HCT116 (cell line): ENCODE measurements around the gene RUNX1. TPM values are rescaled to one million over a fixed set of nuclear protein-coding genes. Genes with fewer than 3 reads are reported as not detected.

Experiments
- ATAC-seq: fragments of 200-7000 bp; cut with Tn5 transposase; 2 replicates; pipeline ENCODE4 v1.9.1; 2020; ENCODE audit warnings: mild to moderate bottlenecking, moderate library complexity
- BruUV-seq: library from RNA; stranded (reverse); fragments of 400-500 nt; replicated peaks from 2 replicates; lab custom pipeline; 2021; lab: Mats Ljungman, UMichigan
- CTCF ChIA-PET: fragments of 300-600 bp; sonication (Branson Sonifier 250); formaldehyde crosslinking; loops from one replicate; lab custom pipeline; 2021; ENCODE audit warnings: antibody characterized with exemption; lab: Charles Lee
- POLR2A ChIA-PET: fragments of 300-600, 350-600 bp; sonication (Branson Sonifier 250); formaldehyde crosslinking; loops from one replicate; lab custom pipeline; 2021; ENCODE audit warnings: antibody characterized with exemption; lab: Charles Lee
- RAD21 ChIA-PET, 2 experiments: fragments of 300-600 bp; sonication (Branson Sonifier 250); formaldehyde crosslinking; loops; one replicate each; lab custom pipeline; 2023; ENCODE audit warnings: low total read pairs in 2 of 2; ENCODE audit not compliant: uncharacterized antibody in 2 of 2, unreplicated experiment in 2 of 2, low non-redundant PET in 1 of 2; lab: Charles Lee
- DNase-seq: peaks from one replicate; pipeline ENCODE4 v3.0.0-alpha.2; 2010; ENCODE audit warnings: low read depth, low spot score
- H2AFZ ChIP-seq: fragments of 200-600 bp; shearing (Covaris generic), sonication (generic); 2 replicates; pipeline ENCODE4 v1.6.1; 2017; ENCODE audit warnings: low read depth, mixed run types, mixed read lengths, antibody characterized with exemption, low read length; ENCODE audit not compliant: poor library complexity, severe bottlenecking
- H3K27ac ChIP-seq: 2 replicates; pipeline ENCODE4 v1.5.1; 2012; ENCODE audit warnings: low read depth, low read length
- H3K27me3 ChIP-seq: fragments of 200-600 bp; sonication (generic); 2 replicates; pipeline ENCODE4 v1.6.1; 2016; ENCODE audit warnings: mixed run types, low read length, mixed read lengths; ENCODE audit not compliant: insufficient read depth
- H3K36me3 ChIP-seq, 2 experiments: fragments of 200-500 bp in 1 of 2; fragments of 200-600 bp in 1 of 2; sonication (Bioruptor generic) in 1 of 2; sonication (generic) in 1 of 2; 2 replicates each; pipeline versions ENCODE4 v1.5.1 to v1.6.1; 2014 to 2016; ENCODE audit warnings: low read length in 2 of 2, inconsistent platforms in 1 of 2, mixed read lengths in 1 of 2, mixed run types in 1 of 2; ENCODE audit not compliant: insufficient read depth in 2 of 2, control insufficient read depth in 1 of 2
- H3K4me1 ChIP-seq, 2 experiments: fragments of 200-600 bp in 1 of 2; sonication (generic) in 1 of 2; 2 replicates each; pipeline versions ENCODE4 v1.5.1 to v1.6.1; 2012 to 2017; ENCODE audit warnings: low read length in 2 of 2, inconsistent platforms in 1 of 2, mild to moderate bottlenecking in 1 of 2, mixed read lengths in 1 of 2, mixed run types in 1 of 2, moderate library complexity in 1 of 2; ENCODE audit not compliant: insufficient read depth in 2 of 2, control insufficient read depth in 1 of 2
- H3K4me2 ChIP-seq: fragments of 200-600 bp; sonication (generic); 2 replicates; pipeline ENCODE4 v1.6.1; 2017; ENCODE audit warnings: mixed run types, low read length, mixed read lengths
- H3K4me3 ChIP-seq, 2 experiments: fragments of 200-600 bp in 1 of 2; sonication (generic) in 1 of 2; replicated peaks in 1 of 2; 2 replicates each; pipeline ENCODE4 v1.5.1; 2011 to 2016; ENCODE audit warnings: low read length in 2 of 2, control low read depth in 1 of 2, low read depth in 1 of 2, mild to moderate bottlenecking in 1 of 2, mixed read lengths in 1 of 2, mixed run types in 1 of 2
- H3K79me2 ChIP-seq: fragments of 200-600 bp; sonication (generic); 2 replicates; pipeline ENCODE4 v1.6.1; 2017; ENCODE audit warnings: mild to moderate bottlenecking, mixed run types, low read length, moderate library complexity, mixed read lengths; ENCODE audit not compliant: insufficient read depth
- H3K9ac ChIP-seq: fragments of 200-600 bp; sonication (generic); 2 replicates; pipeline ENCODE4 v1.6.1; 2016; ENCODE audit warnings: low read length, mixed read lengths
- H3K9me2 ChIP-seq: fragments of 200-600 bp; sonication (generic), shearing (Covaris generic); 2 replicates; pipeline ENCODE4 v1.6.1; 2017; ENCODE audit warnings: mixed run types, mild to moderate bottlenecking, moderate library complexity; ENCODE audit not compliant: insufficient read depth
- H3K9me3 ChIP-seq, 2 experiments: fragments of 200-500 bp in 1 of 2; fragments of 200-600 bp in 1 of 2; sonication (Bioruptor generic) in 1 of 2; sonication (generic) in 1 of 2; 2 replicates each; pipeline ENCODE4 v1.6.1; 2014 to 2017; ENCODE audit warnings: low read length in 2 of 2, mixed read lengths in 2 of 2, inconsistent platforms in 1 of 2, low read depth in 1 of 2, mild to moderate bottlenecking in 1 of 2, mixed run types in 1 of 2, moderate library complexity in 1 of 2; ENCODE audit not compliant: control insufficient read depth in 1 of 2, insufficient read depth in 1 of 2
- H4K20me1 ChIP-seq: fragments of 200-600 bp; sonication (generic), shearing (Covaris generic); 2 replicates; pipeline ENCODE4 v1.6.1; 2017; ENCODE audit warnings: mixed run types, mild to moderate bottlenecking, moderate library complexity; ENCODE audit not compliant: insufficient read depth
- ATF3 ChIP-seq: IDR thresholded peaks from 2 replicates; pipeline ENCODE4 v1.6.1; 2012
- CBX3 ChIP-seq: IDR thresholded peaks from 2 replicates; pipeline ENCODE4 v1.6.1; 2012; ENCODE audit warnings: low read depth
- CTCF ChIP-seq, 3 experiments: fragments of 200-600 bp in 1 of 3; sonication (generic) in 1 of 3; IDR thresholded peaks in 2 of 3; conservative IDR thresholded peaks in 1 of 3; 2 replicates each; pipeline ENCODE4 v1.5.1; 2012 to 2017; ENCODE audit warnings: low read depth in 2 of 3, low read length in 2 of 3, antibody characterized with exemption in 1 of 3, borderline replicate concordance in 1 of 3, control low read depth in 1 of 3, mild to moderate bottlenecking in 1 of 3, mixed read lengths in 1 of 3, mixed run types in 1 of 3, moderate library complexity in 1 of 3; ENCODE audit not compliant: insufficient read depth in 1 of 3
- EZH2 ChIP-seq: fragments of 200-600 bp; sonication (generic); IDR thresholded peaks from 2 replicates; pipeline ENCODE4 v1.6.1; 2017; ENCODE audit warnings: antibody characterized with exemption, mixed run types
- EZH2phosphoT487 ChIP-seq: fragments of 200-600 bp; IDR thresholded peaks from 2 replicates; pipeline ENCODE4 v1.6.1; 2018; ENCODE audit warnings: antibody characterized with exemption, borderline replicate concordance
- FOSL1 ChIP-seq: IDR thresholded peaks from 2 replicates; pipeline ENCODE4 v1.6.1; 2012; ENCODE audit warnings: low read depth
- MAX ChIP-seq: IDR thresholded peaks from 2 replicates; pipeline ENCODE4 v1.6.1; 2012
- POLR2A ChIP-seq: IDR thresholded peaks from 2 replicates; pipeline ENCODE4 v1.7.0; 2011; ENCODE audit warnings: borderline replicate concordance; ENCODE audit not compliant: insufficient read depth, insufficient read length; ENCODE audit errors: extremely low read depth
- POLR2AphosphoS5 ChIP-seq: IDR thresholded peaks from 2 replicates; pipeline ENCODE4 v1.6.1; 2011; ENCODE audit warnings: mild to moderate bottlenecking, low read depth, low read length, moderate library complexity
- RAD21 ChIP-seq: IDR thresholded peaks from 2 replicates; pipeline ENCODE4 v1.6.1; 2012; ENCODE audit warnings: low read depth, mild to moderate bottlenecking
- REST ChIP-seq: IDR thresholded peaks from 2 replicates; pipeline ENCODE4 v1.6.1; 2012; ENCODE audit warnings: low read depth
- SIN3A ChIP-seq: IDR thresholded peaks from 2 replicates; pipeline ENCODE4 v1.6.1; 2012; ENCODE audit warnings: low read depth
- SP1 ChIP-seq: IDR thresholded peaks from 2 replicates; pipeline ENCODE4 v1.6.1; 2012; ENCODE audit warnings: low read depth
- SRF ChIP-seq: IDR thresholded peaks from 2 replicates; pipeline ENCODE4 v1.6.1; 2012; ENCODE audit warnings: low read depth
- TCF7L2 ChIP-seq: IDR thresholded peaks from 2 replicates; pipeline ENCODE4 v1.7.0; 2011; ENCODE audit warnings: borderline replicate concordance, inconsistent platforms; ENCODE audit not compliant: insufficient read depth, insufficient read length; ENCODE audit errors: extremely low read depth
- YY1 ChIP-seq: IDR thresholded peaks from 2 replicates; pipeline ENCODE4 v1.6.1; 2011; ENCODE audit warnings: low read length, low read depth, moderate library complexity, mild to moderate bottlenecking; ENCODE audit not compliant: insufficient replicate concordance; ENCODE audit errors: extremely low read depth
- ZBTB33 ChIP-seq: IDR thresholded peaks from 2 replicates; pipeline ENCODE4 v1.6.1; 2011; ENCODE audit warnings: mild to moderate bottlenecking, low read length, moderate library complexity; ENCODE audit not compliant: insufficient replicate concordance; ENCODE audit errors: extremely low read depth
- ZFX ChIP-seq: fragments of 450-650 bp; IDR thresholded peaks from 2 replicates; pipeline ENCODE4 v1.6.1; 2017
- ZNF274 ChIP-seq: fragments of 200-500 bp; sonication (Bioruptor generic); IDR thresholded peaks from 2 replicates; pipeline ENCODE4 v1.6.1; 2014; ENCODE audit warnings: mild to moderate bottlenecking, low read depth, low read length, inconsistent platforms
- intact Hi-C: fragments of 100-400 bp; cut with micrococcal nuclease; formaldehyde crosslinking; loops from 2 replicates; pipeline ENCODE4 v1.10.0; 2022
- total RNA-seq: library from RNA; stranded (reverse); gene quantifications from one replicate; pipeline ENCODE4 v1.2.1, GENCODE V29; 2021; ENCODE audit not compliant: unreplicated experiment

Gene RUNX1
- total RNA-seq, 1 experiment from 2014 or later: 33.5 TPM

- no TSS peak for BruUV-seq
- intact Hi-C loops: no loop called here
These were observed 254.4 kb downstream of the RUNX1 start for GRCh38 chr21:34794686-34795085.

More at GRCh38 chr21:34794686-34795085, 254.4 kb downstream of the RUNX1 start:
- POLR2A ChIA-PET: interaction anchor here (1.3 to 4.1 kb wide), 3 partner anchors 13 to 92 kb away, joined by 3 to 33 read pairs (median 21); no protein-coding TSS in a partner anchor
- peaks cover 4 to 10% of the 10 kb centered on the region in 2 experiments; a peak in 3 of 4 replicates for H3K36me3 ChIP-seq
- RAD21 ChIA-PET: no interaction called here
- no peaks in the 10 kb centered on the region for H3K27me3 ChIP-seq
- no peak overlapping the region for H2AFZ ChIP-seq
- H3K4me3 ChIP-seq: no peak overlapping the region
- peak overlapping the region; percentile 69 for H3K4me2 ChIP-seq
- no peaks in the 10 kb centered on the region for H3K9me2 ChIP-seq
- H4K20me1 ChIP-seq: no peaks in the 10 kb centered on the region
- DNase-seq (no peak), ATAC-seq (no peak)
- no peaks in the 10 kb centered on the region for H3K9me3 ChIP-seq
- H3K9ac ChIP-seq: peak overlapping the region; percentile 46
- H3K4me1 ChIP-seq: peaks cover 50 to 55% of the 10 kb centered on the region in 2 experiments
- TF ChIP-seq SRF (no peak), ZFX (no peak), ATF3 (no peak), SP1 (no peak), CBX3 (no peak), ZNF274 (no peak), YY1 (no peak), ZBTB33 (no peak), SIN3A (no peak), POLR2A (no peak), TCF7L2 (no peak), EZH2 (no peak), EZH2phosphoT487 (no peak), POLR2AphosphoS5 (no peak), CTCF (IDR thresholded peaks at IDR 0.05 in 2 of 3, conservative IDR thresholded peaks at IDR 0.05 in 1 of 3; ENCODE audit: borderline replicate concordance in 1 of 3, insufficient read depth in 1 of 3, low read depth in 2 of 3, low read length in 2 of 3) (no peak), MAX (no peak), RAD21 (no peak), REST (no peak), FOSL1 (no peak)
- H3K79me2 ChIP-seq: no peaks in the 10 kb centered on the region
- peak overlapping the region; percentile 61; the same call in 1 of the 2 replicates for H3K27ac ChIP-seq
- CTCF ChIA-PET: interaction anchor here (0.6 to 0.9 kb wide), 2 partner anchors 13 to 255 kb away, joined by 3 read pairs; no protein-coding TSS in a partner anchor
